Astrocyte of the spinal cord (primary cell): ENCODE results near the gene LHFPL3.

ENCODE experiments used
- DNase-seq: peaks from one replicate; pipeline ENCODE4 v3.0.0; 2011; ENCODE audit warnings: low read depth, low spot score
- H3K4me3 ChIP-seq: 2 replicates; pipeline ENCODE4 v1.5.1; 2011; ENCODE audit warnings: low read depth, mild to moderate bottlenecking, low read length, moderate library complexity
- in situ Hi-C: cut with HindIII; loops from 2 replicates; pipeline ENCODE4 v1.10.0; 2017; ENCODE audit warnings: low sequenced_read_pairs
- TF ChIP-seq, protein P1 (sequence below): IDR thresholded peaks from 2 replicates; pipeline ENCODE4 v1.5.1; 2012; ENCODE audit warnings: low read depth, mild to moderate bottlenecking, low read length, inconsistent platforms

Gene LHFPL3

GRCh38 chr7:104845557-104845956 is 517.2 kb downstream of the LHFPL3 start:
- no peak for DNase-seq
- TF ChIP-seq, protein P1, sequence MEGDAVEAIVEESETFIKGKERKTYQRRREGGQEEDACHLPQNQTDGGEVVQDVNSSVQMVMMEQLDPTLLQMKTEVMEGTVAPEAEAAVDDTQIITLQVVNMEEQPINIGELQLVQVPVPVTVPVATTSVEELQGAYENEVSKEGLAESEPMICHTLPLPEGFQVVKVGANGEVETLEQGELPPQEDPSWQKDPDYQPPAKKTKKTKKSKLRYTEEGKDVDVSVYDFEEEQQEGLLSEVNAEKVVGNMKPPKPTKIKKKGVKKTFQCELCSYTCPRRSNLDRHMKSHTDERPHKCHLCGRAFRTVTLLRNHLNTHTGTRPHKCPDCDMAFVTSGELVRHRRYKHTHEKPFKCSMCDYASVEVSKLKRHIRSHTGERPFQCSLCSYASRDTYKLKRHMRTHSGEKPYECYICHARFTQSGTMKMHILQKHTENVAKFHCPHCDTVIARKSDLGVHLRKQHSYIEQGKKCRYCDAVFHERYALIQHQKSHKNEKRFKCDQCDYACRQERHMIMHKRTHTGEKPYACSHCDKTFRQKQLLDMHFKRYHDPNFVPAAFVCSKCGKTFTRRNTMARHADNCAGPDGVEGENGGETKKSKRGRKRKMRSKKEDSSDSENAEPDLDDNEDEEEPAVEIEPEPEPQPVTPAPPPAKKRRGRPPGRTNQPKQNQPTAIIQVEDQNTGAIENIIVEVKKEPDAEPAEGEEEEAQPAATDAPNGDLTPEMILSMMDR = no peak
- in situ Hi-C loops = no loop called here
- no peak overlapping the region for H3K4me3 ChIP-seq

DNA sequence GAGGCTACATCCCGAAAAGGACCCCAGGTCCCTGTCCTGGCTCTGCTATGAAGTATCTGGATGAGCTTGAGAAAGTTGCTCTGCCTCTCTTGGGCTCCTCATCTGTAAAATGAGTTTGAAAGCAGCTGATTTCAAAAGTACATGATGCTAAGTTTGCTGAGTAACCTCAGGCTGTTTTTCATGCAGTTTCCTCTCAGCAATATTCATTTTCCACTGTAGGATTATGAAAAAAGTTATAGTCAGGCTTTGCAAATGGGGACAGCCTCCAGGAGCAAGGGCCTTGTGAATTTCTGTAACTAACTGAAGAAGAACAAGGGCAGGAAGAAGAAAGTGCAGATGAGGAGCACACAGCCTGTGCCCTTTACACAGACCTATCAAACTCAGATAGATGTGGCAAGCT is 518.3 kb downstream of the LHFPL3 start:
- DNase-seq = no peak
- TF ChIP-seq, protein P1 = no peak
- in situ Hi-C loops = no loop called here
- H3K4me3 ChIP-seq = no peak overlapping the region

- in situ Hi-C loops = no loop called here
- TF ChIP-seq, protein P1 = peak; percentile 95
- DNase-seq = peak; percentile 48
- H3K4me3 ChIP-seq = no peak overlapping the region
Observed at GRCh38 chr7:104848138-104848990, 520.0 kb downstream of the LHFPL3 start.

DNA sequence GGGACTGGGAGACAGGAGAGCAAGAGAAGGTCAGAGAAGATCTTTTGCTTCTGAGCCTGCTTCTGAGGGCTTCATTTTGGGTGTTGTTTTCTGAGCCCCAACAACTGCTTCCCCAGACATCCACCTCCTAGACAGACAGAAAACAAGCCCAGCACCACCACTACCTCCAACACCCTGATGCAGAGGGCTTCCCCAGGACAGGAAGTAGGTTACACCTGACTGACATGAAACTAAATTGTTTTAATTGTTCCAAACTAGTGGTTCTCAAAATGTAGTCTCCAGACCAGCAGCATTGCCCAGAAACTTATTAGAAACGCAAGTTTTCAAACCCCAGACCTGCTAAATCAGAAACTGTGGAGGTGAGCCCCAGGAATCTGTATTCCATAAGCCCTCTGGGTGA is 522.0 kb downstream of the LHFPL3 start:
- TF ChIP-seq, protein P1 = no peak
- H3K4me3 ChIP-seq = no peak overlapping the region
- DNase-seq = no peak
- in situ Hi-C loops = no loop called here

- in situ Hi-C loops = no loop called here
- no peak overlapping the region for H3K4me3 ChIP-seq
- TF ChIP-seq, protein P1 = no peak
- DNase-seq = no peak
Observed at GRCh38 chr7:104851268-104851667, 522.9 kb downstream of the LHFPL3 start.

DNA sequence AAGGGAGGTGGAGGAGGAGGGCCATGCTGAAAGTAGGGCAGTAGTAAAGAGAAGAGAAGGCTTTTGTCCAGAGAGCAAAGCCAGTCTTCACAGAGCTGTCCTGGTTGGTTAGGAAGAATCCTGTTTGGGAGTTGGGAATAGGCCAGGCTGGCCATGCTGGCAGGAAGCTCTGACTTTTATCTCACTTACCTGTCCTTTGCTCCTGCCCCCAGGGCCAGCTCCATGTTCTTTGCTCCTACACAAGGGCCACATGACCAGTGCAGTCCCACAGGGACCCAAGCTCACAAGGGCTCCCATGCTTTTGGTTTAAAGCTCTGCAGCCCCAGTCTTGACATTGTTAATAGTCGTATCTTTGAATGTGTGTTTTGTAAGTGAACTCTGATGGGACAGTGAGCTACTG is 524.0 kb downstream of the LHFPL3 start:
- H3K4me3 ChIP-seq = no peak overlapping the region
- TF ChIP-seq, protein P1 = no peak
- DNase-seq = no peak
- in situ Hi-C loops = no loop called here
